Mesendoderm (in vitro differentiated cells): ENCODE measurements around the gene TNFRSF9.

Source experiments
- DNase-seq: peaks from one replicate; pipeline ENCODE4 v3.0.0; 2013
- H2AK5ac ChIP-seq: 2 replicates; pipeline ENCODE4 v1.6.1; 2013; ENCODE audit warnings: low read length, inconsistent platforms
- H2BK120ac ChIP-seq: 2 replicates; pipeline ENCODE4 v1.6.1; 2013; ENCODE audit warnings: low read depth, mild to moderate bottlenecking, low read length, moderate library complexity, mixed read lengths
- H2BK15ac ChIP-seq: replicated peaks from 2 replicates; pipeline ENCODE4 v1.6.1; 2013; ENCODE audit warnings: low read depth, mild to moderate bottlenecking, moderate library complexity
- H2BK5ac ChIP-seq: 2 replicates; pipeline ENCODE4 v1.6.1; 2013; ENCODE audit warnings: low read length, inconsistent platforms
- H3K18ac ChIP-seq: 2 replicates; pipeline ENCODE4 v1.6.1; 2013; ENCODE audit warnings: mild to moderate bottlenecking, low read length, mixed read lengths
- H3K23ac ChIP-seq: one replicate; pipeline ENCODE4 v1.6.1; 2013; ENCODE audit warnings: low read length
- H3K27ac ChIP-seq: 2 replicates; pipeline ENCODE4 v1.5.1; 2013; ENCODE audit warnings: low read depth, mild to moderate bottlenecking, inconsistent platforms, low read length, moderate library complexity
- H3K27me3 ChIP-seq: 2 replicates; pipeline ENCODE4 v1.6.1; 2013; ENCODE audit warnings: low read length, control low read depth, mild to moderate bottlenecking, inconsistent platforms; ENCODE audit not compliant: insufficient read depth, poor library complexity
- H3K36me3 ChIP-seq: 2 replicates; pipeline ENCODE4 v1.6.1; 2013; ENCODE audit warnings: low read length, inconsistent platforms; ENCODE audit not compliant: control insufficient read depth, insufficient read depth
- H3K4ac ChIP-seq: one replicate; pipeline ENCODE4 v1.6.1; 2013; ENCODE audit warnings: low read depth, mild to moderate bottlenecking, low read length, moderate library complexity
- H3K4me1 ChIP-seq: 2 replicates; pipeline ENCODE4 v1.6.1; 2013; ENCODE audit warnings: low read depth, low read length, inconsistent platforms; ENCODE audit not compliant: control insufficient read depth
- H3K4me2 ChIP-seq: 2 replicates; pipeline ENCODE4 v1.6.1; 2013; ENCODE audit warnings: low read length
- H3K4me3 ChIP-seq: 2 replicates; pipeline ENCODE4 v1.5.1; 2013; ENCODE audit warnings: mild to moderate bottlenecking, low read length
- H3K56ac ChIP-seq: one replicate; pipeline ENCODE4 v1.6.1; 2013; ENCODE audit warnings: low read length
- H3K79me1 ChIP-seq: 2 replicates; pipeline ENCODE4 v1.6.1; 2013; ENCODE audit warnings: low read length, inconsistent platforms
- H3K79me2 ChIP-seq: 2 replicates; pipeline ENCODE4 v1.6.1; 2013; ENCODE audit warnings: mild to moderate bottlenecking, low read length; ENCODE audit not compliant: control insufficient read depth, insufficient read depth
- H3K9ac ChIP-seq: 2 replicates; pipeline ENCODE4 v1.6.1; 2013; ENCODE audit warnings: low read length, inconsistent platforms
- H4K5ac ChIP-seq: one replicate; pipeline ENCODE4 v1.6.1; 2013; ENCODE audit warnings: low read length
- H4K8ac ChIP-seq: one replicate; pipeline ENCODE4 v1.6.1; 2013; ENCODE audit warnings: low read depth, mild to moderate bottlenecking, control low read depth, low read length, moderate library complexity
- WGBS: extraction: QIAGEN DNeasy Blood & Tissue Kit; methylation state at CpG from one replicate; pipeline ENCODE4 v1.1.7; 2013; ENCODE audit warnings: low lambda C conversion rate, missing lambda C conversion rate; ENCODE audit not compliant: insufficient coverage; ENCODE audit errors: extremely low coverage; 5-methylcytosine and 5-hydroxymethylcytosine counted together

The TNFRSF9 gene

GRCh38 chr1:7879228-7879627 lies 61.4 kb downstream of the TNFRSF9 start:
- Histone ChIP-seq H3K23ac (no peak overlapping the region), H3K56ac (no peak overlapping the region), H3K4ac (no peak overlapping the region), H2AK5ac (no peak overlapping the region), H3K79me2 (no peaks in the 10 kb centered on the region), H3K27ac (no peak overlapping the region), H3K4me2 (no peak overlapping the region), H2BK120ac (no peak overlapping the region), H2BK5ac (no peak overlapping the region), H3K18ac (no peak overlapping the region), H4K5ac (no peak overlapping the region), H2BK15ac (no peak overlapping the region), H4K8ac (no peak overlapping the region), H3K79me1 (no peaks in the 10 kb centered on the region), H3K27me3 (no peaks in the 10 kb centered on the region), H3K4me1 (no peaks in the 10 kb centered on the region), H3K4me3 (no peak overlapping the region), H3K36me3 (no peaks in the 10 kb centered on the region), H3K9ac (no peak overlapping the region)
- WGBS, result no CpG with 5 or more reads among the region's 3 CpGs
- no peak for DNase-seq

GRCh38 chr1:7878027-7878426 lies 62.6 kb downstream of the TNFRSF9 start:
- Histone ChIP-seq H3K23ac (no peak overlapping the region), H3K4ac (no peak overlapping the region), H2BK15ac (no peak overlapping the region), H3K27ac (no peak overlapping the region), H2AK5ac (no peak overlapping the region), H3K27me3 (no peaks in the 10 kb centered on the region), H2BK120ac (no peak overlapping the region), H3K79me1 (no peaks in the 10 kb centered on the region), H3K18ac (no peak overlapping the region), H3K79me2 (no peaks in the 10 kb centered on the region), H3K4me1 (no peaks in the 10 kb centered on the region), H3K56ac (no peak overlapping the region), H2BK5ac (no peak overlapping the region), H3K9ac (no peak overlapping the region), H4K8ac (no peak overlapping the region), H4K5ac (no peak overlapping the region), H3K36me3 (no peaks in the 10 kb centered on the region), H3K4me2 (no peak overlapping the region), H3K4me3 (no peak overlapping the region)
- WGBS, result no CpG with 5 or more reads among the region's 1 CpG
- no peak for DNase-seq

- no peaks in the 10 kb centered on the region for H3K36me3 ChIP-seq
- WGBS, result no CpG with 5 or more reads among the region's 11 CpGs
- no peak overlapping the region for H3K18ac ChIP-seq
- no peak overlapping the region for H3K27ac ChIP-seq
- no peak overlapping the region for H2BK5ac ChIP-seq
- H3K4ac ChIP-seq, result no peak overlapping the region
- no peak overlapping the region for H2BK120ac ChIP-seq
- no peak overlapping the region for H3K4me3 ChIP-seq
- no peak overlapping the region for H4K5ac ChIP-seq
- H3K4me1 ChIP-seq, result no peaks in the 10 kb centered on the region
- H3K79me2 ChIP-seq, result no peaks in the 10 kb centered on the region
- H3K23ac ChIP-seq, result no peak overlapping the region
- H2BK15ac ChIP-seq, result no peak overlapping the region
- no peak overlapping the region for H3K56ac ChIP-seq
- H3K27me3 ChIP-seq, result no peaks in the 10 kb centered on the region
- DNase-seq, result no peak
- H4K8ac ChIP-seq, result no peak overlapping the region
- no peak overlapping the region for H3K9ac ChIP-seq
- no peaks in the 10 kb centered on the region for H3K79me1 ChIP-seq
- no peak overlapping the region for H2AK5ac ChIP-seq
- H3K4me2 ChIP-seq, result no peak overlapping the region
These were observed 66.5 kb downstream of the TNFRSF9 start for GRCh38 chr1:7873801-7874795.

GRCh38 chr1:7871136-7871535 lies 69.5 kb downstream of the TNFRSF9 start:
- Histone ChIP-seq H3K56ac (no peak overlapping the region), H3K9ac (no peak overlapping the region), H2BK15ac (no peak overlapping the region), H3K4me3 (no peak overlapping the region), H3K23ac (no peak overlapping the region), H3K4me2 (no peak overlapping the region), H3K4me1 (no peaks in the 10 kb centered on the region), H3K79me2 (no peaks in the 10 kb centered on the region), H2BK120ac (no peak overlapping the region), H3K18ac (no peak overlapping the region), H3K36me3 (no peaks in the 10 kb centered on the region), H4K5ac (no peak overlapping the region), H3K4ac (no peak overlapping the region), H3K27ac (no peak overlapping the region), H2AK5ac (no peak overlapping the region), H3K79me1 (no peaks in the 10 kb centered on the region), H3K27me3 (no peaks in the 10 kb centered on the region), H2BK5ac (no peak overlapping the region), H4K8ac (no peak overlapping the region)
- DNase-seq, result no peak
- no CpG with 5 or more reads among the region's 6 CpGs for WGBS

- Histone ChIP-seq H3K27me3 (no peaks in the 10 kb centered on the region), H3K79me2 (no peaks in the 10 kb centered on the region), H3K56ac (no peak overlapping the region), H2BK120ac (no peak overlapping the region), H2AK5ac (no peak overlapping the region), H3K23ac (no peak overlapping the region), H3K4me3 (no peak overlapping the region), H2BK5ac (no peak overlapping the region), H3K4me1 (no peaks in the 10 kb centered on the region), H3K4ac (no peak overlapping the region), H3K36me3 (no peaks in the 10 kb centered on the region), H3K27ac (no peak overlapping the region), H3K18ac (no peak overlapping the region), H2BK15ac (no peak overlapping the region), H3K79me1 (no peaks in the 10 kb centered on the region), H4K8ac (no peak overlapping the region), H4K5ac (no peak overlapping the region), H3K4me2 (no peak overlapping the region), H3K9ac (no peak overlapping the region)
- WGBS, result no CpG with 5 or more reads among the region's 16 CpGs
- DNase-seq, result no peak
These were observed 71.3 kb downstream of the TNFRSF9 start for GRCh38 chr1:7869136-7869920.
